Measurements from ENCODE around the gene PLAC1. TPM values are rescaled to one million over a fixed set of nuclear protein-coding genes. Genes with fewer than 3 reads are reported as not detected.

PLAC1 gene, protein sequence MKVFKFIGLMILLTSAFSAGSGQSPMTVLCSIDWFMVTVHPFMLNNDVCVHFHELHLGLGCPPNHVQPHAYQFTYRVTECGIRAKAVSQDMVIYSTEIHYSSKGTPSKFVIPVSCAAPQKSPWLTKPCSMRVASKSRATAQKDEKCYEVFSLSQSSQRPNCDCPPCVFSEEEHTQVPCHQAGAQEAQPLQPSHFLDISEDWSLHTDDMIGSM
- total RNA-seq, result not detected in 2 replicates

DNA sequence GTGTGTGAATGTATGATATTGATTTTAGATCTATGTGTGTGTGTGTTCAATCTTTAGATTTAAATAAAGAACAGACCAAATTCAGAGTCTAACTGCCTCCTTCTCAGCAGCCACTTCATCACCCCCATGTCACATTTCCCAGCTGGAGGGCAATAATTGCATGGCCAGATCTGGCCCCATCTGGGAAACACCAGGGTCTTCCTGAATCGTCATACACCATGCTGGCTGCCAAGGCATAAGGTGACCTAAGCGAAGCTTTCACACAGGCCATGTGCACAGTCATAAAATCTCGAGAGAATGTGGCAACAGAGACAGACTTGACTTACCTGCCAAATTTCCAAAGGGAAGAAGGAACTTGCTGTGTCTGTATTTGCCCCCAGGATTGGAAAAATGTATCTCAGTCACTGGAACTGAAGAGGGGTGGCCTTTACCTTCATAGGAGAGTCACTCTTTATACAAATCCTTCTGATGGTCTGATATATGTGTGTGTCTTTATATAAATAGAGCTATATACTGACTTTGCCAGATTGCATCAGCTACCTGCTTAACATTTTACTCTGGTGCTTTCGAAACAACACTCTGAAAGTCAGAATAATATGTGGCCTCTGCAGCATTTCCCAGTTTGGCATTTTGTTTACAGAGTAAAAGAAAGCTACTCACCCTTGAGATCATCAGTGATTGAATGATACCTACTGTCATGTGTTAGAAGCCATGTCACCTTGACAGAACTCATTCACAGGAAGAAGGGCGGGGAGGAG lies at the start of gene PLAC1:
PLAC1 (minus strand) TSS at position 470 of the 758 bp plus-strand sequence. CDS start 91,789 bp downstream, outside the sequence.
- intact Hi-C loops (cut with micrococcal nuclease), result no loop called here

DNA sequence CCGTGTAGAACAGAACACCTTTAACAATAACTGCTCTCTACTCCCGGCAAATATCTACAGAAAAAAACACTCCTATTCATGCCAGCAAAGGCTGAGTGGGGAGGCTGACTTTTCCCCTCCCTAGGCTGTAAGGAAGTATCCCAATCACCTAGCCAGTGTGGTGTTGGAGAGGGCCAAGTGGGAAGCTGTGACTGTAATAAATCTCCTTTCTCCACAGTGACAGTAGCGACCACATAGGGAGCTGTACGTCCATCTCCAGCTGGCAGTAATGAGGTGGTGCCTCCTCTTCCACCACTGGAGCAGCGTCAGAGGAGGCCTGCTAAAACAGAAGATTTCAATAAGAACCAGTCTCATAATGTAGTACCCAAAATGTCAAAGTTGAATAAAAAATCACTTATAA lies 47.9 kb upstream of the PLAC1 start:
- intact Hi-C loops (cut with micrococcal nuclease), result no loop called here

DNA sequence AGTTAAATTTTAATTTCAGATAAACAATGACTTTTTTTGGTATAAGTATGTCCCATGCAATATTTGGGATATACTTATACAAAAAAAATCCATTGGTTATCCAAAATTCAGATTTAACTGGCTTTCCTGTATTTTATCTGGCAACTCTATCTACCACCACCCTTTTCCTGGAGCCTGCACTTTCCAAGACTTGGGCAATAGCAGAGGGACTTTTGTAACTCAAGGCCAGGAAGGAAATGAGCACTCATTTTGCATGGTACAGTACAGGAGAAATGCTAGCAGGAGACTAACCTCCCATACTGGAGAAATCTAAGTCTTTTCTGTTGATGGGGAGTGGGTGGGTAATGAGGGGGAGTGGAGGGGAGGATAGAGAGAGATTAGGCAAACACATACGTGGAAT lies 37.7 kb upstream of the PLAC1 start:
- intact Hi-C loops (cut with micrococcal nuclease), result no loop called here

DNA sequence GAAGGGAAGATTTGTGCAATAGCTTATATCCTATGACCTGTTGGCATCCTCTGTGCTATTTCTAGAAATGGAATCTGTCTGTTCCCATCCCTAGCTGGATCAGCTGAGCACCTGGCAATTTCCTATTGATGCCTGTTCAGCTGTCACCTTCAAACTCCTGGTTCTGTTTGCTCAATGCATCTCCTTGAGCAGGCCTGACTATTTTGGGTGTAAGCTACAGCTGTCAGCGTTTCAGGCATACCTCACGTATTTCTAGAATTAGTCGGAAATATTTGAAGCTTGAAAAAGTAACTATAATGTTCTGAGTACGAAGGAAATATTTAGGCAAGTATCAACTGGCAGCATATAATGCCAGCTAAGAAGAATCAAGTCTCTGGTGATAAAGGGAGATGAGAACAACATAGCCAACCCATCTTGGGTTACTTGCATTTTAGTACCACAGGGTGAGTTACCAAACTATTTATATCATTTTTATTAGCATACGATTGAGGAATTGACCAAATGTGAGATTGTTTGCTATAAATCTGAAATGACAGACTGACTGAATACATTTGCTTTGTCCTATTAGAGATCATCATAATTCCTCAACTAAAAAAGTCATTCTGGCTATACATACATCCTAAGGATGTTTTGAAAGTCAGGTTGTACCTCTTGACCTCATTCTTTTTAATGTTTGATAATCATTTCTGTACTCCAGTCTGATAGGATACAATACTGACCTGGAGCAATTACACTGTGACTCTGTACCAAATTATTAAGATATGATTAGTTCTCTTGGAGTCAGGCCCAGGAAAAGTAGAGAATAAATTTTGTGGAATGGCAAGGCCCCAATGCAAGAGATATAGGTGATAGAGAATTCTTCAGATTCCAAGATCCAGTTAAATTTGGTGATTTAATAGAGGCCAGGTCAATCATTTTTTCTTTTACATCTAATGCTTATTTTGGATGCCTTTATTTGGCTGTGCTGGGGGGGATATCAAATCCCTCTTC lies 36.4 kb upstream of the PLAC1 start:
- intact Hi-C loops (cut with micrococcal nuclease), result no loop called here

DNA sequence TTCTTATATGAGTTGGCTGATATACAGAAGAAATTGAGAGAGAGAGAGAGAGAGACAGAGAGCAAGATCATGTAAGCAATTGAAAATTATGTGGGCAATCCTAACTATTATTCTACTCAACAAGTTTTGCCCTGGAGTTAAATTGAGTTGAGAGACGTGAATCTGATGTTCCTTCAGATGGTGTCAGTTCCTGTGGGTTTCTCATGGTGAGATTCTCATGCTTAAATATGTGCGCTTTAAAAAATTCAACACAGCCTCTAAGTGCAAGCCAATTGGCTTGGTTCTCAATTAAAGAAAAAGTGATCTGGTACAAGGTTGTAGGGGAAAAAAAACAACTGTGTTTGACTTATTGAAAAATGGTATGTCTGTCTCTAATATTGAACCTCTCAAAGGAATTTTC lies 35.4 kb upstream of the PLAC1 start:
- intact Hi-C loops (cut with micrococcal nuclease), result no loop called here

DNA sequence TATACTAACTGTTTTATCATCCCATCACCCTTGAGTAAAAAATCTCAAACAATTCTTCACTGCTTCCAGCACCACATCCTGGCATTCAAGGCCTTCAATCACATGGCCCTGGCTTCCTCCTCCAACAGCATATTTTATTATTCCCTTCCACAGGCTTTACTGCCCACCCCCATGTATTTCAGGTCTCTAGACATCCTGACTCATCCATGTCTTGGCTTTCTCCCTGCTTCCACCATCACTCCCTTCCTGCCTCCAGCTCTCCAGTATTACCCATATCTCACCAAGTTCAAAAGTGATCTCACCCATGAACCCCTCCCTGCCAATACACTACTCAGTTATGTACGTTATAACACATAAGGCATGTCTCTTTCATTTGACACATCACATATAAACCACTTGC lies 34.7 kb upstream of the PLAC1 start:
- intact Hi-C loops (cut with micrococcal nuclease), result no loop called here

DNA sequence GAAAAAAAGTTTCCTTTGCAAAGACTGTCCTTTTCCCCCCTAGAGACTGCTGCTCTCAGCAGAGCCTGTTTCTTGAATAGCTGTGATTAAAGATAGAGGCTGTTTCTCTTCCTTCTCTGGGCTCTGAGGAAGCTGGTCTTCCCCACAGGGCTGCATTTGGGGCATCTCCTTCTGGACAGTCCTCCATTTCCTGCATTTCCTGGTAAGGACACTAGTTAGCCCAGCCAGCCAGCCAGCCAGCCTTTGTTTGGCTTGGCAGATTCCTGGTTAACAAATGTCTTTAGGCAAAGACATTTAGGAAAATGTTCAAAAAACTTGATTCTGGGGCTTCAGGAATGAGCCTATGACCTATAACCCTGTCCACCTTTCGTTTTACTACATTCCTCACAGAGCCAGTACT lies 34.0 kb upstream of the PLAC1 start:
- intact Hi-C loops (cut with micrococcal nuclease), result no loop called here

DNA sequence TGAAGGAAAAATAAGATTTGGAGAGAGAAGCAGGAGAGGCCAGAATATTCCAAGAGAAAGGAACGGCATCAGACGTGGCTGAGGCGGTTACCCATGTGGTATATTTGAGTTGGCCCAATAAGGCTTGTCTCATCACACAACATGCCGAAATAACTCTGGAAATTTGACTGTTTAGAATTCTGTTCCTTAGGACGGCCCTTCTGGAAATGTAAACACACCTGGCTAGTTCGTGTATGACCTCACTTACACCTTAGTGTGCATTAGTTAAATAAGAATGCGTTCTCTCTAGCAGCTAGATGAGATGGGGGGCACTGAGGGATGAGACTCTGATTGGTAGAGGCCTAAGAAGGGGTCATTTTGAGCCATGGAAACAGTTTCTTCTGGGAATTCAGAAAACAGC lies 33.2 kb upstream of the PLAC1 start:
- intact Hi-C loops (cut with micrococcal nuclease), result no loop called here

DNA sequence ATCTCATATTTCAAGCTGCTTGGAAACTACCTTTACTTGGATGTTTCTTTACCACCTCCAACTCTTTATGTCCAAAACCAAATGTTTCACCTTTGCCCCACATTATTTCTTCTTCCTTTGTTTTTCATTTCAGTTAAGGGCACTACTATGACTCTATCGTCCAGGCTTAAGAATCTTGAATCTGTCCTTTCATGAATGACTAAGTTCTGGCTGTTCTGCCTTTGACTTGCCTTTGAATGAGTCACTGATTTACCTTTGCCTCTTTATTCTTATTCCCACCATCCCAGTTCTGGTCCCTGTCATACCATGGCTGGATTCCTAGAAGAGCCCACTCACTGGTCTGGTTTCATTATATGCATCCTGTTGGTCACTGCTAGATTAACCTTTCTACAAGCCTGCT lies 30.6 kb upstream of the PLAC1 start:
- intact Hi-C loops (cut with micrococcal nuclease), result no loop called here

DNA sequence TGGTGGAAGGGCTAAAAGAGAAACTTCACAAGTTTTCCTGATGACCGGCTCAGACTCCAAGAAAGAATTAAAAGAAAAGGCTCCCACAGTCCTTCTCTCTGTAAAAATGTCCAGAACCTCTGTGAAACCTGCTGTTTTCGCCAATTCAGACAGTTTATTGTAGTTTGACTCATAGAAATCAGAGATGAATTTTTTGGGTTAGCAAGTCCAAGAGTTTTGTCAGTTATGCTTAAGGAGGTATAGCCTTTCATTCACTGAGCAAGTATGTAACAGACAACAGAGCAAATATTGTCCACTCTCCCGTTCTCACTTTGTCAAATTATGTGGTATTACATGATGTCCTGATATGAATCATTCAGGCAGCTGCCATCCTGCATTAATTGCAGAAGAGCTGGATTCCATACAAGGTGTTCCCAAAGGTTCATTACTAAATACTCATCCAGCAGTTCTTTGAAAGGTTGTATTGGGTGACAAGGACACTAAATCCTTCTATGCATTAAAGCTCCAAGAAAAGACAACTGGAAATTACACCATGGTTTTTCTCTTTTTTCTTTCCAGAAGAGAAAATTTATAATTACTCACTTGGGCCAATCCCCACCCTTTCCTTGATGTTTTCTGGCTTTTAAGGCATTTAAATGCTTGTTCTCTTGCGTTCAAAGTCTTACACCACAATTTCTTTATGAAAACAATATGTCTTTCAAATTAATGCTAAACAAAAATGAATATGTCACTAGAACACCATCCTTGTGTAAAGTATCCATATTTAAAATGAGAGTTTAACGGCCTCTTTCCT lies 30.0 kb upstream of the PLAC1 start:
- intact Hi-C loops (cut with micrococcal nuclease), result no loop called here

DNA sequence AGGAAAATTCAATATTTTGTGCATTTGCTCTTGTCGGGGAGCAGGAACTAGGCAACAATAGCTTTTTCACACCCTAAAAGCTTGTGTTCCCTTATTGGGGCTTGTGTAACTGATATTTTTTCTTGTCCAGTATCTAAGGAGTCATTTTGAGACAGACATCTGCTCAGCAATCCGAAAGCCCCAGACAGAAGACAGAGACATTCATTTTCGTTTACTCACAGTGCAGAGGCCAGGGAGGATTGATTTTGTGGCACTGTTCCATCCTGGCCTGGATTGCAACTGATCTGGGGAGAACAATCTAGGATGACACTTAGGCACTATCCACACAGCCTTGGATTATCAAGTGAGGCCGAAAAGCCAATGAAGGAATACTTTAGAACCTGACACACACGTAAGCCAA lies 27.4 kb upstream of the PLAC1 start:
- intact Hi-C loops (cut with micrococcal nuclease), result no loop called here

DNA sequence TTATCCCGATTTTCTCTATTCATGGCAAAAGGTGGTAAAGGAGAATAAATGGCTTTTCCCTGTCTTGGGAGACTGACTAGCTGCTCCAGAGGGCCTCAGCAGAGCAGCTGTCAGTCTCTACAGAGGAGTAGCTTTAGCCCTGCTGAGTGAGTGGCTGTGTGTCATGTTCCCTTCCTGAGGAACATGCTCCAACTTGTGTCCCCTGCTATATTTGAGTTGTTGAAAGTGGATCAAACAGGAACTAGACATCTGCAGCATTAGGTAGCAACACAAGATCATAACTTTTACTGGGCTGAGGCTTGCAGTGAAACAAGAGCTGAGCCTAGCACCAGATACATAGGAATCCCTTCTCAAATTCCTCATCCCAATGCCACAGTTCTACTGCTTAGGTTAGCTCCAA lies 26.7 kb upstream of the PLAC1 start:
- intact Hi-C loops (cut with micrococcal nuclease), result no loop called here

DNA sequence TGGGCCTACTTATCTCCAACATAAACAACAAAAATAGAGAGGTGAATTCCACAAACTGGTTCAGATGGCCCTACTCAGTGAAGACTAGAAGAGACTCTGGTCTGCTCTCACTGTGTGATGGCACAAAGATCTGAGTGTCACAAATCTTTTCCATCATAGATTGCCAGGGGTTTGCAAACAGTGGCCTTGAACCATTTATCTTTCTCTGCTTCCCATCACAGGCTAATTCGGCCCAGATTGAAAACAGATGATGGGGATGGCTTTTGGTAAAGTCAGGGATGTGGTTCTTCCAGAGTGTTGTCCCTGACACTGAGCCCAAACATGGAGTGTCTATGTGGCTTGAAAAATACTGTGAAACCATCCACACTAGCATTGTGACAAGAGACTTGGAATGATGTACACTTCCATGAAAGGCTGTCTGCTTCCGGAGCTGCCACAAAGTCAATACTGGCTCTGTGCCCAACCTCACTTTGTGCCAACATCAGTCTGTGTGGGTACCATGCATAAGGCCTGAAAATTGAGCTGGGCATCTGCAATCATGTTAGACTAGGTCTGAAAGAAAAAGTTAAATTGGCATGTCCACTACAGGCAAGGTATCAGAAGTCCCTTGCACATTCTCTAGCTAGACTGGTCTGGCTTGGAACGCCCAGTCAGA lies 25.2 kb upstream of the PLAC1 start:
- intact Hi-C loops (cut with micrococcal nuclease), result no loop called here

DNA sequence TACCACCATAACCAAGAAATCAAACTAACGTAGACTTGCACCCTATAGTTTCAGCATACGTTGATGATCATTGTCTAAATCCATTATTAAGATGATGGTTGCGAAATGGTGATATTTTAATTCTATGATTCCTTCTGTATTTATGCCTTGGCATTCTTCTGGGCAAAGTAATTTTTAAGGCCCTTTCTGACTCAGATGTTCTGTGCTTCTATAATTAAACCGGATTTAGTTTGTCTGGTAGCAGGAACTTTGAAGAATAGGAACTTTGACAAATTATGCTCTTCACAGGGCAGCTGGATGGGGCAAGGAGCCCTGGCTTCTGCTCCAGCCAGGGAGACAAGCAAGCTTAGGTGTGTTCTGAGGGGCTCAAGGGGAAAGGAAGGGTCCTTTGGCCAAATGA lies 23.8 kb upstream of the PLAC1 start:
- intact Hi-C loops (cut with micrococcal nuclease), result no loop called here

DNA sequence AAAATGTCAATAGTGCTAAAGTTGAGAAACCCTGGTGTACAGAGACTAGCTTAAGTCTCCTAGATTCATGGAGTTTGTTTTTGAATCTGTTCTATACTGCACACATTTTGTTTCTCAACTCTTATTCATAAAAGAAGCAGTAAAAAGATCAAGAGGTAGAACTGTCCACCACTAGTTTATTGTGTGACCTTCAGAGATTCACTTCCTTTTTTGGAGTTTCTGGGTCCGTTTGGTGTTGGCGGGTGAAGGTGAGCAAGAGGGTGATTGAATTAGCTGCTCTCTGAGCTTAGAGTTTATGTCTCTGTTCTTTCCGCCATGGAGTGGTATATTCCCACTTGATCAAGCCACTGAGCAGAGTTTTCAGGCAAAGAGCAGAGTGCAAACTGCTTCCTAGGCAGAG lies 21.4 kb upstream of the PLAC1 start:
- intact Hi-C loops (cut with micrococcal nuclease), result no loop called here

DNA sequence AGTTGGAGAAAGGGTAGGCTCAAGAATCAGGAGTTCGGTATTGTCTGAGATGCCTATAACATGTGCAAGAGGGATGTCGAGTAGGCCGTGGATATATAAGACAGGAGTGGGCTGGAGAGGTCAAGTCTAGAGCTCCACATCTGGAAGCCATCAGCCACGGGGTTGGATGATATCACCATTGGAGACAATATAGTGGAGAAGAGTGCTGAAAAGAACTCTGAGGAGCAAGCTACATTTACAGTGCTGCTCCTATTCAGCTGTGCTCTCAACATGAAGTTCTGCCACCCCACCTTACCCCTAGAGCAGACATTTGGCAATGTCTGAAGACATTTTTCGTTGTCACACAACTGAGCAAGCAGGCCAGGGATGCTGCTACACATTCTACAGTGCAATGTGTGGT lies 20.9 kb upstream of the PLAC1 start:
- intact Hi-C loops (cut with micrococcal nuclease), result no loop called here

DNA sequence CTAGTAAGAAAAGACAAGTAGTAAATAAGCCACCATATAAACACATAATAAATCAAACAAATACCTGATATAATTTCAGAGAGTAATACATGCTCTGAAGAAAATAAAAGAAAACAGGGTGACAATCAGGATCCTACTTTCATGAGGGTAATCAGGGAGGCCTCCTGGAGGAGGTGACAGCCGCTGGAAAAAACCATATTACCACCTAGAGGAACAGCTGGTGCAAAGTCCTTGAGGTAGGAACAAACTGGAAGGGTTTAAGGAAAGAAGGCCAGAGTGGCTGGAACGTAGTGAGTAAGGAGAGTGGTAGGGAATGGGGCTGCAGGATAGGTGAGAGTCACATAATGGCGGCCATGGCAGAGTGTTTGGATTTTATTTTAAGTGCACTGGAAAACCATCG lies 19.1 kb upstream of the PLAC1 start:
- intact Hi-C loops (cut with micrococcal nuclease), result no loop called here

DNA sequence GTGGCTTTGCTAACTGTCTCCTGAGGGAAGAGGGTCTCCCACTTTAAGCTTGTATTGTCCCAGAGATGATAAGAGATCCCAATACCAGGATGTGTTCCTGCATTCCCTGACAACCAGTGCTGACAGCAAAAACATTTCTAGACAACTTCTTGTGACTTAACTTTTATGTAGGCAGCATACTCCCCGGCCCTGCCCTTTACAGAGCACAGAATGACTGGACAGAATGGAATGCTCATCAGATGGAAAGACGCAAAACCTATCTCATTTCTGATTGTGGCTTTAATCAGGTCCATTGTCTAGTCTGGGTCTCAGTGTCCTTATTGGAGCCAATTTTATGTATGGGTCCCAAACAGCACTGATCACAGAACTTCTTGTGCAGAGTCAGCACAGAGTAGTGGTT lies 18.2 kb upstream of the PLAC1 start:
- intact Hi-C loops (cut with micrococcal nuclease), result no loop called here

DNA sequence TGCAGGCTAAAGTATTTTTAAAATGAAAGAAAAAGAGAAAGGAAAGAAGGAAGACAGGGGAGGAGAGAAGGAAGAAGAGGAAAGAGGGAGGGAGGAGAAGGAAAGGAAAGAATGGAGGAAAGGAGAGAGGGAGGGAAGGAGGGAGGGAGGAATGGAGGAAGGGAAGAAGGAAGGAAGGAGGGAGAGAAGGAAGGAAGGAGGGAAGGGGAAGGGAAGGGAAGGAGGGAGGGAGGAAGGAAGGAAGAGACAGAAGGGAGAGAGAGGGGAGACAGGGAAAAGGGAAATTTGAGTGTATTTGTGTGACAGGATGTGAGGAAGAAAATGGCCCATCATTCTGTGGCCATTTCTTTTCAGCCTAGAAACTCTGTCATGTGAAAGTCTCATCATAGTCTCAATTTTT lies 14.9 kb upstream of the PLAC1 start:
- intact Hi-C loops (cut with micrococcal nuclease), result no loop called here

DNA sequence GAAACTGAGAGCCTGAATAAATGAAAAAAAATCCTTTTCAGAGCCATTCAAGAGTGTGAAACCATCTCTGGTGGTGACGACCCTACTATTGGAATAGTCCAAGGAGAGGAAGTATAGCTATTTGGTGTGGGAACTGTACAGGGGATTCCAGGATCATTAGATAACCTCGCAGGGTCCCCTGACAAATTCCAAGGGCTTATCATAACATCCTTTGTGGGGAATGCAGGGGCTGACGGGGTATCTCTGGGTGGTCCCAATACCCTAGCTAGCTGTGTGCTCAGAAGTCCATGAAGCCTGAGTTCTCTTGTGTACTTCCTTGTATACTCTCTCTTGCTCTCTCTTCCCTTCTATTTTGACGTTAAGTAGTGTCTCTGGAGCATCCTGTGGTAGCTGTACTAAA lies 13.8 kb upstream of the PLAC1 start:
- intact Hi-C loops (cut with micrococcal nuclease), result no loop called here

DNA sequence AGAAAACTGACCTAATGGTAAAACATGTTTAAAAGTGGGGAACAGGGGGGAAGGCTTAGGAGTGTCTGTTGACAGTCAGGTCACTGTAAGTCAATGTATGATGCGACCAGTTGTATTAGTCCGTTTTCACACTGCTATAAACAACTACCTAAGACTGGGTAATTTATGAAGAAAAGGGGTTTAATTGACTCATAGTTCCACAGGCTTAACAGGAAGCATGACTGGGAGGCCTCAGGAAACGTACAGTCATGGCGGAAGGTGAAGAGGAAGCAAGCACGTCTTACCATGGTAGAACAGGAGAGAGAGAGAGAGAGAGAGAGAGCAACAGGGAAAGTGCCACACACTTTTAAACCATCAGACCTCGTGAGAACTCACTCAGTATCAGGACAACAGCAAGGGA lies 13.0 kb upstream of the PLAC1 start:
- intact Hi-C loops (cut with micrococcal nuclease), result no loop called here
